PC-3 (cell line): ENCODE data around the gene ABCF1. TPM values are rescaled to one million over a fixed set of nuclear protein-coding genes. Genes with fewer than 3 reads are reported as not detected.

Experiments used
- ATAC-seq: fragments of 200-7000 bp; cut with Tn5 transposase; 2 replicates; pipeline ENCODE4 v1.9.1; 2020; ENCODE audit warnings: mild to moderate bottlenecking, moderate library complexity
- BruUV-seq: library from RNA; stranded (reverse); fragments of 400-500 nt; replicated peaks from 2 replicates; lab custom pipeline; 2021; lab: Mats Ljungman, UMichigan
- CTCF ChIA-PET: fragments of 300-600 bp; sonication (Branson Sonifier 250); formaldehyde crosslinking; loops from one replicate; lab custom pipeline; 2022; ENCODE audit warnings: antibody characterized with exemption; lab: Charles Lee
- POLR2A ChIA-PET: fragments of 300-600 bp; sonication (Branson Sonifier 250); formaldehyde crosslinking; loops from one replicate; lab custom pipeline; 2022; ENCODE audit warnings: antibody characterized with exemption; ENCODE audit not compliant: unreplicated experiment; lab: Charles Lee
- DNase-seq: peaks from one replicate; pipeline ENCODE4 v3.0.0-alpha.2; 2015
- H2AFZ ChIP-seq: fragments of 300-600 bp; sonication (generic); 2 replicates; pipeline ENCODE4 v1.6.0; 2016; ENCODE audit warnings: antibody characterized with exemption, low read length
- H3F3A ChIP-seq: fragments of 300-600 bp; sonication (generic); one replicate; pipeline ENCODE4 v1.6.0; 2017; ENCODE audit warnings: antibody characterized with exemption, low read length, control low read depth, mild to moderate bottlenecking; ENCODE audit not compliant: unreplicated experiment
- H3K27ac ChIP-seq: fragments of 300-600 bp; sonication (generic); 2 replicates; pipeline ENCODE4 v1.5.1; 2016; ENCODE audit warnings: mild to moderate bottlenecking, low read length
- H3K27me3 ChIP-seq: fragments of 300-600 bp; sonication (generic); 2 replicates; pipeline ENCODE4 v1.6.1; 2016; ENCODE audit warnings: low read length, mixed read lengths
- H3K36me3 ChIP-seq: fragments of 300-600 bp; sonication (generic); 2 replicates; pipeline ENCODE4 v1.6.1; 2016; ENCODE audit warnings: low read depth, mixed run types, low read length, mixed read lengths
- H3K4me1 ChIP-seq: fragments of 300-600 bp; sonication (generic); 2 replicates; pipeline ENCODE4 v1.5.1; 2016; ENCODE audit warnings: low read length; ENCODE audit not compliant: insufficient read depth
- H3K4me2 ChIP-seq: fragments of 300-600 bp; sonication (generic); 2 replicates; pipeline ENCODE4 v1.6.0; 2016; ENCODE audit warnings: low read length
- H3K4me3 ChIP-seq: fragments of 300-600 bp; sonication (generic); 2 replicates; pipeline ENCODE4 v1.5.1; 2016; ENCODE audit warnings: mild to moderate bottlenecking, low read length, mixed read lengths
- H3K79me2 ChIP-seq: fragments of 300-600 bp; sonication (generic); 2 replicates; pipeline ENCODE4 v1.6.1; 2017; ENCODE audit warnings: low read length, mixed read lengths
- H3K9ac ChIP-seq: fragments of 300-600 bp; sonication (generic); 2 replicates; pipeline ENCODE4 v1.6.0; 2016; ENCODE audit warnings: mild to moderate bottlenecking, low read length
- H3K9me2 ChIP-seq: fragments of 300-600 bp; sonication (generic); replicated peaks from 2 replicates; pipeline ENCODE4 v1.6.1; 2016; ENCODE audit warnings: mixed run types, low read length, mixed read lengths
- H3K9me3 ChIP-seq: fragments of 300-600 bp; sonication (generic); 2 replicates; pipeline ENCODE4 v1.6.1; 2016; ENCODE audit warnings: low read length, mixed read lengths
- H4K20me1 ChIP-seq: fragments of 300-600 bp; sonication (generic); 2 replicates; pipeline ENCODE4 v1.6.1; 2016; ENCODE audit warnings: low read length, mixed read lengths
- CTCF ChIP-seq: fragments of 300-600 bp; sonication (generic); conservative IDR thresholded peaks from 2 replicates; pipeline ENCODE4 v1.5.1; 2017; ENCODE audit warnings: antibody characterized with exemption, low read depth, mild to moderate bottlenecking, low read length
- EZH2 ChIP-seq: fragments of 300-600 bp; sonication (generic); IDR thresholded peaks from one replicate; pipeline ENCODE4 v1.6.1; 2017; ENCODE audit warnings: antibody characterized with exemption, mild to moderate bottlenecking, low read length; ENCODE audit not compliant: unreplicated experiment
- EZH2phosphoT487 ChIP-seq: fragments of 300-600 bp; sonication (generic); IDR thresholded peaks from 2 replicates; pipeline ENCODE4 v1.6.1; 2018; ENCODE audit warnings: mild to moderate bottlenecking, antibody characterized with exemption, low read length, borderline replicate concordance
- intact Hi-C: fragments of 100-400 bp; cut with micrococcal nuclease; formaldehyde crosslinking; loops from 2 replicates; pipeline ENCODE4 v1.9.0; 2023
- total RNA-seq: library from RNA; depleted of rRNA; stranded (reverse); fragments of >200 nt; gene quantifications from 2 replicates; pipeline ENCODE4 v1.2.3, GENCODE V29; 2014

Gene ABCF1
- total RNA-seq, 1 experiment from 2014 or later, result 67.3 TPM

- BruUV-seq, result no TSS peak
Observed at GRCh38 chr6:30543821-30544220, 27.4 kb upstream of the ABCF1 start.

GRCh38 chr6:30544666-30545272 is 26.5 kb upstream of the ABCF1 start:
- Histone ChIP-seq H3K36me3 (0 out of 2 replicates have a peak, but pooled peaks cover 2% of the 10 kb centered on the region), H3K4me1 (peaks cover 18% of the 10 kb centered on the region; the same call in 1 of the 2 replicates), H3K9ac (no peak overlapping the region), H3K4me3 (no peak overlapping the region), H2AFZ (no peak overlapping the region), H4K20me1 (no peaks in the 10 kb centered on the region), H3K4me2 (no peak overlapping the region), H3K9me3 (no peaks in the 10 kb centered on the region), H3K9me2 (no peaks in the 10 kb centered on the region), H3K27me3 (no peaks in the 10 kb centered on the region), H3F3A (no peaks in the 10 kb centered on the region), H3K27ac (no peak overlapping the region), H3K79me2 (no peaks in the 10 kb centered on the region)
- TF ChIP-seq CTCF, result peak; percentile 84
- no peak for TF ChIP-seq EZH2phosphoT487
- ATAC-seq, result peak; percentile 74
- peak; percentile 84 for DNase-seq
- TSS peak; percentile 16 for BruUV-seq
- ChIA-PET POLR2A (interaction anchor here (0.6 to 0.9 kb wide), 5 partner anchors 10 to 859 kb away, joined by 4 to 16 read pairs (median 5); no protein-coding TSS in a partner anchor), CTCF (interaction anchor here (0.5 to 1.7 kb wide), 15 partner anchors 10 to 186 kb away, joined by 3 to 23 read pairs (median 5); partner anchors contain the start of genes ABCF1 and PRR3)
- intact Hi-C loops, result loop anchor here (1.0 to 5.0 kb wide), 2 partner anchors 61 to 178 kb away; partner anchors contain the start of gene TUBB

More at GRCh38 chr6:30543821-30544220, 27.4 kb upstream of the ABCF1 start:
- ATAC-seq, result no peak
- Histone ChIP-seq H3K27me3 (no peaks in the 10 kb centered on the region), H2AFZ (no peak overlapping the region), H3K9me2 (no peaks in the 10 kb centered on the region), H3K36me3 (no peaks in the 10 kb centered on the region), H3K79me2 (no peaks in the 10 kb centered on the region), H3K9me3 (no peaks in the 10 kb centered on the region), H3K9ac (no peak overlapping the region), H3K27ac (no peak overlapping the region), H3F3A (no peaks in the 10 kb centered on the region), H3K4me3 (no peak overlapping the region), H3K4me1 (peaks cover 18% of the 10 kb centered on the region; the same call in 1 of the 2 replicates), H4K20me1 (no peaks in the 10 kb centered on the region), H3K4me2 (no peak overlapping the region)
- no peak for DNase-seq
- intact Hi-C loops, result loop anchor here (1.0 to 5.0 kb wide), 2 partner anchors 61 to 178 kb away; partner anchors contain the start of gene TUBB
- TF ChIP-seq CTCF (no peak), EZH2 (no peak), EZH2phosphoT487 (no peak)
- ChIA-PET CTCF (no interaction called here), POLR2A (no interaction called here)

- no TSS peak for BruUV-seq
- ChIA-PET CTCF (interaction anchor here (0.6 to 1.0 kb wide), 2 partner anchors 18 to 65 kb away, joined by 4 to 5 read pairs; no protein-coding TSS in a partner anchor), POLR2A (no interaction called here)
- no peak overlapping the region for H3K4me2 ChIP-seq
- no peak for TF ChIP-seq EZH2
- no peak for TF ChIP-seq CTCF
- TF ChIP-seq EZH2phosphoT487, result no peak
- H4K20me1 ChIP-seq, result no peaks in the 10 kb centered on the region
- H3K9ac ChIP-seq, result no peak overlapping the region
- H2AFZ ChIP-seq, result no peak overlapping the region
- H3F3A ChIP-seq, result no peaks in the 10 kb centered on the region
- intact Hi-C loops, result no loop called here
- ATAC-seq, result no peak
- no peak for DNase-seq
- no peak overlapping the region for H3K27ac ChIP-seq
- H3K4me1 ChIP-seq, result 0 out of 2 replicates have a peak, but pooled peaks cover 9% of the 10 kb centered on the region
- H3K79me2 ChIP-seq, result no peaks in the 10 kb centered on the region
- H3K9me2 ChIP-seq, result no peaks in the 10 kb centered on the region
- H3K36me3 ChIP-seq, result peaks cover 2% of the 10 kb centered on the region; the same call in 1 of the 2 replicates
- H3K27me3 ChIP-seq, result no peaks in the 10 kb centered on the region
- no peak overlapping the region for H3K4me3 ChIP-seq
- H3K9me3 ChIP-seq, result no peaks in the 10 kb centered on the region
Observed at GRCh38 chr6:30547454-30547853, 23.8 kb upstream of the ABCF1 start.
